HG02610 (cell line): ENCODE measurements around the gene CCDC33.
A peak's percentile ranks its signal among the peaks of the same experiment; 100 is the strongest.
"Not testable (repeated sequence)": the region's sequence is repeated elsewhere in the genome, so short reads cannot be mapped to it uniquely, and the experiment has no call there.

Experiments used
- ATAC-seq: cut with Tn5 transposase; IDR thresholded peaks from one replicate; pipeline ENCODE4 v1.9.1; 2021; ENCODE audit warnings: mild to moderate bottlenecking, moderate library complexity; ENCODE audit not compliant: unreplicated experiment

Gene CCDC33

DNA sequence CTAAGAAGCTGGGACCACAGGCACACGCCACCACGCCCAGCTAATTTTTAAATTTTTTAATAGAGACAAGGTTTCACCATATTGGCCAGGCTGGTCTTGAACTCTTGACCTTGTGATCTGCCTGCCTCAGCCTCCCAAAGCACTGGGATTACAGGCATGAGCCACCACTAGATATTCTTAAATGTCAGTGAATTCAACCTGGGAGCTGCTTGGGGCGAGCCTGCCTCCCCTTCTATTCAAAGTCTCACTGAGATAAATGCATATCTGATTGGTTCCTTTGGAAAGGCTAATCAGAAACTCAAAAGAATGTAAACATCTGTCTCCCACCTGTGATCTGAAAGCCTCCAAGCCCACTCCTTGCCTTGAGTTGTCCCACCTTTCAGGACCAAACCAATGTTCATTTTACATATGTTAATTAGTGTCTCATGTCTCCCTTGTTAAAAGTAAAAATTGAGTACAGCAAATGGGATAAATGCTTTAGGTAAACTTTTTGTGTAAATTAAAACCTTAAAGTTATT, 116.3 kb downstream of the CCDC33 start:
- ATAC-seq = no peak

DNA sequence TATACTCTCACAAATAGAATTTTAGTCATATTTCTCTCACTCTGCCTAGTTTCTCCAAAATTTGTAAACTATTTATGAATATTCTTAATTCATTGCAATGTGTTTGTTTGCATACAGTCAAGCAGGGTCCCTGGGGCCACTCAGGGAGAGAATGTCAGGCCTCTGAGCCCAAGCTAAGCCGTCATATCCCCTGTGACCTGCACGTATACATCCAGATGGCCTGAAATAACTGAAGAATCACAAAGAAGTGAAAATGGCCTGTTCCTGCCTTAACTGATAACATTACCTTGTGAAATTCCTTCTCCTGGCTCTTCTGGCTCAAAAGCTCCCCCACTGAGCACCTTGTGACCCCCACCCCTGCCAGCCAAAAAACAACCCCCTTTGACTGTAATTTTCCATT, 117.9 kb downstream of the CCDC33 start:
- not testable (repeated sequence) for ATAC-seq

DNA sequence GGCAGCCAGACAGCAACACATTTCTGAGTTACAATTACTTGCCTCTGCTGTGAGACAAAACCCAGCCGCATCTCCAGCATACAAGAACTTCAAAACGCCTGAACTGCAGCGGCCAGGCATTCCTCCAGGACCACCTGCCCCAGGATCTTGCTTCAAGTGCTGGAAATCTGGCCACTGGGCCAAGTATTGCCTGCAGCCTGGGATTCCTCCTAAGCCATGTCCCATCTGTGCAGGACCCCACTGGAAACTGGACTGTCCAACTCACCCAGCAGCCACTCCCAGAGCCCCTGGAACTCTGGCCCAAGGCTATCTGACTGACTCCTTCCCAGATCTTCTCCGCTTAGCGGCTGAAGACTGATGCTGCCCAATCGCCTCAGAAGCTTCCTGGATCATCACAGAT, 119.9 kb downstream of the CCDC33 start:
- not testable (repeated sequence) for ATAC-seq

DNA sequence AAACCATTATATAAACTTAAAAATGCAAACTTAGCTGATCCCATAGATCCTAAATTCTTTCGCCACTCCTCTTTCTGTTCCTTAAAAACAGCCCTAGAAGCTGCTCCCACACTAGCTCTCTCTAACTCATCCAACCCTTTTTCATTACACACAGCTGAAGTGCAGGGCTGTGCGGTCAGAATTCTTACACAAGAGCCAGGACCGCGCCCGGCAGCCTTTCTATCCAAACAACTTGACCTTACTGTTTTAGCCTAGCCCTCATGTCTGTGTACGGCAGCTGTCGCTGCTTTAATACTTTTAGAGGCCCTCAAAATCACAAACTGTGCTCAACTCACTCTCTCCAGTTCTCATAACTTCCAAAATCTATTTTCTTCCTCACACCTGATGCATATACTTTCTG, 121.4 kb downstream of the CCDC33 start:
- ATAC-seq = not testable (repeated sequence)

DNA sequence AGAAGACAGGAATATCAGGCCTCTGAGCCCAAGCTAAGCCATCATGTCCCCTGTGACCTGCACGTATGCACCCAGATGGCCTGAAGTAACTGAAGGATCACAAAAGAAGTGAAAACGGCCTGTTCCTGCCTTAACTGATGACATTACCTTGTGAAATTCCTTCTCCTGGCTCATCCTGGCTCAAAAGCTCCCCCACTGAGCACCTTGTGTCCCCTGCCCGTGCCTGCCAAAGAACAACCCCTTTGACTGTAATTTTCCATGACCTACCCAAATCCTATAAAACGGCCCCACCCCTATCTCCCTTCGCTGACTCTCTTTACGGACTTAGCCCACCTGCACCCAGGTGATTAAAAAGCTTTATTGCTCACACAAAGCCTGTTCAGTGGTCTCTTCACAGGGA, 123.2 kb downstream of the CCDC33 start:
- not testable (repeated sequence) for ATAC-seq

DNA sequence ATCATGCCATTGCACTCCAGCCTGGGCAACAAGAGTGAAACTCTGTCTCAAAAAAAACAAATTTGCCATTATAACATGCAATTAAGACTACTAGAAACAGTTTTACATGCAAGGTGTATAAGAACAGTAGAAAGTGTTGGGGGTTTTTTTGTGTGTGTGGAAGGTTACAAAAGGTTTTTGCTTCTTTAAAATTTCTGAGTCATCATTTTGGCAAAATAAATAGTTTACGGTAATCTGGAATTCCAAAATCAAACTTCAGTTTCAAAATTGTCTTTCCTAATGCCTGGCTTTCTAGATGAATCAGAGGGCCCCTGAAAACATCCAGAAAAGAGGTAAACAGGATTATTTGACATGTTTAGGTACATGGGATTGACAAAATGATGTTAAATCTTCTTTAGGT, 124.7 kb downstream of the CCDC33 start:
- ATAC-seq = not testable (repeated sequence)

DNA sequence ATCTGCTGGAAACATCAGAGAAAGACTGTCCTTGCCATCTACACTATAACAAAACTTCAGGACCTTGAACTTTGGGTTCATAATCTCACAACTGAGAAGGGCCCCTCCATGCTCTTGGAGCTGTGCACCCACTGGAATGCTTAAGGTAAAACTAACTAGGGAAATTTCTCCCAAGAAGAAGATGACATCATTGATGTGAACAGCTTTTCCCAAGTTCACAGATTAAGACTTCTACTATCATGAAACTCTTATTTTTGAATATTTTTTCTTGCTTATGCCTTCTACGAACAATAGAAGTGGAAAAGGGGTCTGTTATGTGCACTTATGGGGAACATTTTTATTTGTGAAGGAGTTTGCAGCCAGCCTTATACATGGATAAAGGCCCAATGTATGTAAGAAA, 126.4 kb downstream of the CCDC33 start:
- no peak for ATAC-seq

DNA sequence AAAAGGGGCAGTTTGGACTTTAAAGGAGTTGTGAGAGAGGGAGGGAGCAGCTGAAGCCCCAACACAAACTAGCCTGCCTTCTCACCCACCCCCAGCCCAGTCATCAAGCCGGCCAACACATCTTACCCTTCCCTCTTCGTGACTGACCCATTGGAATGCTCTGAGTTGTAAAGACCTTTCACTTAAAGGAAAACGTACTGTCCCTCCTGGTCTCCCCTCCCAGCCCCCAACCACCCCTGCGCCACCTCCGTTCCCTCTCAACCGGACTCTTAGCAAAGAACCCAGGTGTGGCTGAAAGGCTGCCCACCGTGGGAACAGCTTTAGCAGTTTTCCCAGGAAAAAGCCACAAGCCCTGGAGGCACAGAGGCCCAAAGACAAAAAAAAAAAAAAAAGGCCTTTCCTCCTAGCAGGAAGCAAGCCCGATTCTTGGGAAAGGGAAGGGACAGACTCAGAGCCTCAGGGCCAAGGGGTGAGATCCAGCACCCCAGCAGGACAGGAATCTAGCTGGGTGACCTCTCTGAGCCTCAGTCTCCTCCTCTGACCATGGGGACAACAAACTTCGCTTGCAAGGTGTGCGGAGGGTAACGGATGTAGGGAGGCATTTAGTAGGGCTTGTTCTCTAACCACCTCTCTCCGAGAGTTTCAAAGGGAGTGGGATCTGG, 128.9 kb downstream of the CCDC33 start:
- ATAC-seq = no peak

DNA sequence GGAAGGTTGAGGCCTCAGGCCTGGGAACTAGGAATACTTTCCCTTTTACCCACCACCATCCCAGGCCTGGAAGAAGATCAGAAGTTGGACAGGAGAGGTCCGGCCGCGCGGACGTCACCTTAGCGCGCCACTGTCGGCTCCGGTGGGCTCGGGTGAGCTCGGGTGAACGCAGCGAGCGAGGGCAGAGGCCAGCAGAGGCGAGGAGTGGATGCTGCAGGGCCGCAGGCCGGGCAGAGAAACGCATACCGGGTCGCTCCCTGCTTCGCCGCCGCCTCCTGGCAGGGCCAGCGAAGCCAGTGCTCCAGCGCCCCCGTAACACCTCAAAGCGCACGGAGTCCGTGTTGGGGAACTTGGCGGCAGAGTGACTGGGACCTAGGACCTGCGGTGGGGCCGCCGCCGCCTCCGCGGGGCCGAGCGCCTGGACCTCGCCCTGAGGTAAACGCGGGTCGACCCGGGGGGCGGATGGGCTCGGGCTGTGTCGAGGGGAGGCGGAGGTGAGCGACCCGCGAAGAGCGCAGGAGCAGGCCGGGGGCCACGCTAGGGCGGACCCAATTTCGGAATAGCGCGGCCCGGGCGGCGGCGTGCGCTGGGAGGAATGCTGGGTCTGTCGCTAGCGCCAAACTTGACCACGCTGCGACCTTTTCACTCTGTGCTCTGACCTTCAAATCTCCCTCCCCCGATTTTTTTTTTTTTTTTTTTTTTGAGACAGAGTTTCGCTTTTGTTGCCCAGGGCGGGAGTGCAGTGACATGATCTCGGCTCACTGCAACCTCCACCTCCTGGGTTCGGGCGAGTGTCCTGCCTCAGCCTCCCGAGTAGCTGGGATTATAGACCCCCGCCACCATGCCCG, 129.7 kb downstream of the CCDC33 start:
- ATAC-seq = no peak

DNA sequence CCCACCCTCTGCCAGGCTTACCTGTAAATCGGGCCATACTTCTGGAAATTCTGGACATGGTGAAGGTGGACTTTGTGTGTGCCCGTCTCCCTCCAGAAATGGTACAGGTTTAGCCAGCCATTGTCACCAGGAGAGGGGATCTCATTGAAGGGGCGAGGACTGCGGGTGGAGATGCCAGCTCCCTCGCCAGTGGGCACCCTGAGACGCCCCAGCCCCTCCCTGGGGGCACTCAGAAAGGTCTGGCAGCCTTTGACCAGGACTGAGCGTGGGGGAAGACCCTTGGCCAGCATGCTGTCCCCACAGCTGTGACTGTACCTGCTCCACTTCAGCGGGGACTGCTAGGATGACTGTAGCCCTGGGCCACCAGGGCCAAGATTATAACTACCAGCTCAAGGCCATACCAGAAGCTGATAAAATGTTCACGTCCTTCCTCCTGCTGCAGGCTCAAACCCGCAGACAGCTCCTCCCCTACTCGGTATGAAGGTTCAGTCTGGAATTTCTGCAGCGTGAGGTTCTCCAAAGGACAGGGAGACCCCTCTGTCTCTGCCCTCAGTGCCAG, 131.2 kb downstream of the CCDC33 start, which contains the start of gene CYP11A1:
CYP11A1 (minus strand) TSS at position 351 of the 559 bp plus-strand sequence; CDS start at position 290, 61 bp downstream.
- ATAC-seq = no peak

DNA sequence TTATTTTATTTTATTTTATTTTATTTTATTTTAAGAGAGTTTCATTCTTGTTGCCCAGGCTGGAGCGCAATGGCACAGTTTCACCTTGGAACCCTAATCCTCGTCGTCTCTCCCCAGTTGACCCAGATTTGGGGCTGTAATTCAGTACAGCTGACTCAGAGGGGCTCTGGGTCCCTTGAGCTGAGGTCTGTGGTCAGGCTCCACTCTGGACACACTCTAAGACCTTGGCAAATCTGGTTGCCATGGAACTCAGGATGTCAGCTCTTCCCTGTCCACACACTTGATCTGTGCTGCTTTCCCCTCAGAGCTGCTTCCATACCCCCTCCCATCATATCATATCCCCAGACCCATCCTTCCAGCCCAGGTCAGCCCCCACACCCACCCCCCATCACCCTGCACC, 132.0 kb downstream of the CCDC33 start:
- no peak for ATAC-seq

DNA sequence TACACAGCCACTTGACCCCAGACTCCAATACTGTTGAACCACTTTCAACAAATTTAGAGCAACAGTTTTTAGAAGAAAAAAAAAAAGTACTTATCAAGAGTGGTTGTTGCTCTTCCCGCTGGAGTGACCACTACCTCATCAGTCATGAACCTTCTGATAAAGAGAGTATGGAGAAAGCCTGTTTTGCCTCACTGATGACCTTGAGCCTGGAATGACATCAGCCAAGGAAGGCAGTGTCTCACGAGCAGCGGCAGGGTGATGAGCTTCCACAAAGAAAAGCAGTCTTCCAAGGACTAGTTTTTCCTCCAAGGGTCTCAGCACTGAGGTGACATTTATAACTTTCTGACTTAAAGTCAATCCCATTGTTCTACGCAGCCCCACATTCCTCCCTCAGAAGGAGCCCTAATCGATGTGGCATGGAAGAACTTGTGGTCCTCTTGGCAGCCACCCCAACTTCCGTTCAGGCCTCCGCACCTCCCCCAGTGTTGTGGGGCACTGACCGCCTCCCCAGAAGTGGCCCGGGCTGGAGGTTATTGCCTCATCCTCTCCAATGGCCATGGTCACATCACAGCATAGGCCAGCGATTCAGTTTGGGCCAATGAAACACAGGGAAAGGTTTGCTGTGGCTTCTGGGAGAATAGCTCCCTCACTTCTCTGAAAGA, 133.1 kb downstream of the CCDC33 start:
- no peak for ATAC-seq

DNA sequence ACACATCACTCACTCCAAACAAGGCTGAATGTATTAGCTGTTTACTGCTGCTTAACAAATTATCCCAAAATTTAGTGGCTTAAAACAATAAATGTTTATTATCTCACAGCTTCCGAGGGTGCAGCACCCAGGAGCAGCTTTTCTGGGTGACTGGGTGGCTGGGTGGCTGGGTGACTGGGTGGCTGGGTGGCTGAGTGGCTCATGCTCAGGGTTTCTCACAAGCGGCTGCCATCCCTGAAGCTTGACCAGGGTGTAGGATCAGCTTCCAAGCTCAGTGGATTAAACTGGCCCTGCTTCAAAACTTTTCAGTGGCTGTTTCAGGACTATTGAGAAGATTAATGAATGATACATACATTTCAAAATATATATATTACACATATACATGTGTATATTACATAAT, 133.6 kb downstream of the CCDC33 start:
- ATAC-seq = no peak

DNA sequence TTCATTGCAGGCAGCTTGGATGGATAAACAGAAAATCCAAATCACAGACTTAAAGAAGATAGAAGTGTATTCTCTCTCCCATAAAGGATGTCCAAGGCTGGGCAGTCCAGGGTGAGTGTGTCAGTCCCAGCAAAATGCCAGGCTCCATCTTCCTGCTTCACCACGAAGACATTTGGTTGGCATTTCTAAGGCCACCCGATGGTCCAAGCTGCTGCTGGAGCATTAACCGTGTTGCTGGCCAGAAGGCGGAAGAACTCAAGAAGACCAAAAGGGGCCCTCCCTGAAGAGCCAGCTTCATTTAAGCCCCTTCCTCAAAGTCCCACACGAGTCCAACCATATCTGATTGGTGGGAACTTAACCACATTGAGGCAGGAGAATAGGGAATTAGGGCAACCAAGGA, 134.3 kb downstream of the CCDC33 start:
- no peak for ATAC-seq

DNA sequence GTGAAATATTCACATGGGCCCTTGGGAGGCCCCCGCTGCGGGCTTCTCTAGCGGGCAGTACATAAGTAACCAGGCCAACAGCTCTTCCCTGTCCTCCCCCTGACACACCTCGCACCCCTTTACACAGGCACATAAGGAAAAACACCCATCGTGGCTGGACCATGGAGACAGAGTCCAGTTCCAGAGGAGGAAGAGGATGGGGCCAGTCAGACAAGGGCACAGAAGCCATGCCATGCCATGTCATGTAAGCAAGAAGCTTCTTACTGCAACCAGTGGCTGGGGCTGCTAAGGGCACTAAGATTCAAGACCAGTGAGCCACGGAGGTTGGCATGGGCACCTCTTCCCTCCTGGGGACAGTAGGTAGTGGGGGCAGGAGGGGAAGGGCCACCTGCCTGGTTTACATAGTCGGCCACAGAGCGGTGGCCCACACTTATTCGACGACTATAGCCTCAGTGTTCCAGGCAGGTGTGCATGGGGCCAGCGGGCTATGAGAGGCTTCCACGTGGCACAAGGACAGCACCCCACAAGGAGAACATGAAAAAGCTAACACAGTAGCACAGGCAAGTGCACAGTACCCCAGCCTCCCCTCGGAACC, 137.0 kb downstream of the CCDC33 start:
- no peak for ATAC-seq

DNA sequence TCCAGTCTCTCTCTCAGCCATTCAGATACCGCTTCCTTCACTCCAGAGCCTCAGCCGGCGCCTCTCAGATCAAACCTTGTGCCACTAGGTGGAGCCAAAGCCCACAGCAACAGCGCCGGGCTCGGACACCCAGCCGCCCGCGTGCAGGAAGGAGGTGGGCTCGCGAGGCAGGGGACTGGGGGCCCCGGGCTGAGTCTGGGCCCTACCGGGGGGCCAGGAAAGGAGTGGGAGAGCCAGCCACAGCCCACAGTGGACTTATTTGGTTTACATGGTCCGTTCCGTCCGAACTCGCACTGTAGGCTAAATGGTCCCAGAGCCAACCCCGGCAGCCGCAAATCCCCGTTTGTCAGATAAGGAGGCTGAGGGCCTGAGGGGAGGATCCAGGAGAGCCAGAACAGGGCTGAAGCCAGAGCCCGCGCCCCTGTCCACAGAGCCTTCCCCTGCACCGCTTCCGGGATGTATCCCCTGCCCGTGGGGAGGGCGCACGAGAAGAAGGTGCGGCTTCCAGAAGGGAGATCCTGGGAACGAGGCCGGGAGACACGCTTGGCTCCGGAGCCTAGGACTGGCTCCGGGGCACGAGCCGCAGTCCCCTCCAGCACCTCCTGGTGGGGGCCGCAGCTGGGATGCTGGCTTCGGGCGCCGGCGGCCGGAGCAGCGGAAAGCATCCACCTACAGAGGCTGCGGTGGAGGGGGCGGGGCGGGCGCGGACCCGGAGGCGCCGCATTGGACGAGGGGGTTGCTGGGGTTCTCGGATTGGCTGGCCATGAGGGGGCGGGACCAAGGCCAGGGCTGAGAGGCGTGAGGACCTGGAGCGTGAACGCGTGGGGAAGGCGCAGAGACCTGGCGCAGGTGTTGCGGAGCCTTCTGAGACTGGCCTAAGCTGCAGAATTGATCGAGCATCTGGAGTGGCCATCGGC, 137.9 kb downstream of the CCDC33 start:
- peak; percentile 70 for ATAC-seq

DNA sequence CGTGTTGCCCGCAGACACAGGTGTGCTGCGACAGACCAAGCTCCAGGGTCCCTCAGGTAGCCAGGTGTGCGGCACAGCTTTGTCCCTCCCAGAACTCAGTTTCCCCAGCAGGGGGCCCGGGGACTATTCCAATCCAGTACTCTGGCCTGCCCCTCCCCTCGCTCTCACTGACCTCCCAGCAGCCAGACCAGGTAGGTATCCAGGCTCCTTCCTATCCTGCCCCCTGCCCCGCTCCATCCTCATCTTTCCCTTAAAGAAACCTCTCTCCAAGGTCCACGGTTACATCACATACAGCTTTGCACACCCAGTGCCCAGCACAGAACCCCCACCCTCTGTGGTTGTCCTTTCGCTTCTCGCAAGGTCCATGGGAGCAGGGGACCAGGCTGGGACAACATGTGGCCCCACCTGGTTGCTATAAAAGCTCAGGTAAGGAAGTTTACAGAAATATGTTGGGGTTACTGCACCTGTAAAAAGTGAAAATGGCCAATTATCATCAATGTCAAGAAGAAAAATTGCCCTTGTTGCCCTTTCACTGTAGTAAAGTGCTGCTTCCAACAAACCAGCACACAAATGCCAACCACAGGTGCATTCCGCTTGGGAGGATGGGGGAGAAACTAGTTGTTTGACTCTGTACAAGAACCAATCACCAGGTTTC, 138.6 kb downstream of the CCDC33 start:
- no peak for ATAC-seq

DNA sequence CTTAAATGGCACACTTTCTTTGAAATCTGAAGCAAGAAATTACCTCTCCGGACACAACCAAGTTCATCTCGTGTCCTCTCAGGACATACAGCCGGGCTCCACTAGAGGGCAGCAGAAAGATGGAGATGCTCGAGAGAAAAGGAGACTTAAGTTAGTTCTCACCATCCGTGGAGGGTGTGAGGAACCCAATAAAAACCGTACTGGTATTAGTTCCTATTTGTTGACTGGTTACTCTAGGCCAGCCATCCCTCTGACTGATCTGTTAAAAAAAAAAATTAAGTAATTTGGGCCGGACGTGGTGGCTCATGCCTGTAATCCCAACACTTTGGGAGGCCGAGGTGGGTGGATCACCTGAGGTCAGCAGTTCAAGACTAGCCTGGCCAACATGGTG, 139.2 kb downstream of the CCDC33 start:
- ATAC-seq = no peak

DNA sequence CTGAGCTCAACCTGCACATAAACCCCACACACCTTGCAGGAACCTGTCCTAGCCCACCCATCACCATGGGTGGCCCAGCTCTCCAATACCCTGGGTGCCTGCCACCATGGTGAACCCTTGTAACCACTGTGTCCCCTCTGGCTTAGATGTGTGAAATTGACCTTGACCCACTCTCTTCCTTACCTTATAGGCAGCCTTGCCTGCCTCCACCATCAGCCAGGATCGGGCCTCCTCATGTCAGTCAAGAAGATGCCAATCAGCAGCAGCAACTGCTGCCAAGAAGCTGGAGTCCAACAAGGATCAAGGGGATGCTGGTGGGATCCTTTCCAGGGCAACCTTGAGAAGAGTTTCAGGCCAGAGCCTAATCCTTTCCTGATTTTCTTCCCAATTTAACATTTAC, 140.1 kb downstream of the CCDC33 start:
- ATAC-seq = no peak
